Astrocyte (in vitro differentiated cells and primary cell): ENCODE results near the gene SDSL. TPM values are rescaled to one million over a fixed set of nuclear protein-coding genes. Genes with fewer than 3 reads are reported as not detected.

Experiments
- DNase-seq: peaks from one replicate; pipeline ENCODE4 v3.0.0-alpha.2; 2010; ENCODE audit warnings: low read depth
- FAIRE-seq: peaks from 2 replicates; lab custom pipeline; 2011; peaks lifted over from hg19 to GRCh38; lab: Jason Lieb, UNC
- H2AFZ ChIP-seq: 2 replicates; pipeline ENCODE4 v1.6.0; 2012; ENCODE audit warnings: low read depth, low read length, inconsistent platforms
- H3K27ac ChIP-seq: 2 replicates; pipeline ENCODE4 v1.5.1; 2011; ENCODE audit warnings: low read depth, low read length, inconsistent platforms
- H3K27me3 ChIP-seq: 2 replicates; pipeline ENCODE4 v1.6.0; 2011; ENCODE audit warnings: low read length, inconsistent platforms; ENCODE audit not compliant: insufficient read depth
- H3K36me3 ChIP-seq: 2 replicates; pipeline ENCODE4 v1.5.1; 2011; ENCODE audit warnings: low read length, inconsistent platforms; ENCODE audit not compliant: insufficient read depth
- H3K4me1 ChIP-seq: 2 replicates; pipeline ENCODE4 v1.5.1; 2011; ENCODE audit warnings: low read length, inconsistent platforms; ENCODE audit not compliant: insufficient read depth
- H3K4me2 ChIP-seq: 2 replicates; pipeline ENCODE4 v1.6.0; 2012; ENCODE audit warnings: low read length, inconsistent platforms
- H3K4me3 ChIP-seq: 2 replicates; pipeline ENCODE4 v1.5.1; 2011; ENCODE audit warnings: low read depth, mild to moderate bottlenecking, low read length, inconsistent platforms; ENCODE audit not compliant: insufficient read depth
- H3K79me2 ChIP-seq: 2 replicates; pipeline ENCODE4 v1.6.0; 2012; ENCODE audit warnings: mild to moderate bottlenecking, low read length, inconsistent platforms; ENCODE audit not compliant: insufficient read depth
- H3K9ac ChIP-seq: 2 replicates; pipeline ENCODE4 v1.6.0; 2012; ENCODE audit warnings: mild to moderate bottlenecking, low read length, inconsistent platforms
- H3K9me3 ChIP-seq: 2 replicates; pipeline ENCODE4 v1.5.1; 2012; ENCODE audit warnings: low read depth, mild to moderate bottlenecking, low read length, inconsistent platforms; ENCODE audit not compliant: insufficient read depth
- H4K20me1 ChIP-seq: 2 replicates; pipeline ENCODE4 v1.6.0; 2012; ENCODE audit warnings: low read length, inconsistent platforms; ENCODE audit not compliant: insufficient read depth
- H3K27ac Mint-ChIP-seq: one replicate; pipeline ENCODE4 v1.8.0; 2021; ENCODE audit warnings: mild to moderate bottlenecking, mixed read lengths; ENCODE audit not compliant: unreplicated experiment
- H3K27me3 Mint-ChIP-seq: one replicate; pipeline ENCODE4 v1.8.0; 2021; ENCODE audit warnings: low read depth, mixed read lengths; ENCODE audit not compliant: unreplicated experiment
- H3K36me3 Mint-ChIP-seq: one replicate; pipeline ENCODE4 v1.8.0; 2021; ENCODE audit warnings: low read depth, mixed read lengths; ENCODE audit not compliant: unreplicated experiment
- H3K4me1 Mint-ChIP-seq: one replicate; pipeline ENCODE4 v1.8.0; 2021; ENCODE audit warnings: low read depth, mixed read lengths; ENCODE audit not compliant: unreplicated experiment
- H3K4me3 Mint-ChIP-seq: one replicate; pipeline ENCODE4 v1.8.0; 2021; ENCODE audit warnings: mild to moderate bottlenecking, moderate library complexity, mixed read lengths; ENCODE audit not compliant: unreplicated experiment
- H3K9me3 Mint-ChIP-seq: one replicate; pipeline ENCODE4 v1.8.0; 2021; ENCODE audit warnings: mild to moderate bottlenecking, mixed read lengths; ENCODE audit not compliant: unreplicated experiment
- EZH2 ChIP-seq: IDR thresholded peaks from 2 replicates; pipeline ENCODE4 v1.6.1; 2012; ENCODE audit warnings: mild to moderate bottlenecking, low read length, inconsistent platforms; ENCODE audit not compliant: insufficient read depth
- total RNA-seq: library from RNA; stranded (reverse); gene quantifications from 2 replicates; pipeline ENCODE4 v1.2.1, GENCODE V29; 2021
- TF ChIP-seq, protein P1 (sequence below): IDR thresholded peaks from 2 replicates; pipeline ENCODE4 v1.5.1; 2011; ENCODE audit warnings: low read depth, mild to moderate bottlenecking, inconsistent platforms, low read length, moderate library complexity; ENCODE audit not compliant: insufficient read depth

SDSL gene
- total RNA-seq, 1 donor from 2014 or later = 9.5 TPM

DNA sequence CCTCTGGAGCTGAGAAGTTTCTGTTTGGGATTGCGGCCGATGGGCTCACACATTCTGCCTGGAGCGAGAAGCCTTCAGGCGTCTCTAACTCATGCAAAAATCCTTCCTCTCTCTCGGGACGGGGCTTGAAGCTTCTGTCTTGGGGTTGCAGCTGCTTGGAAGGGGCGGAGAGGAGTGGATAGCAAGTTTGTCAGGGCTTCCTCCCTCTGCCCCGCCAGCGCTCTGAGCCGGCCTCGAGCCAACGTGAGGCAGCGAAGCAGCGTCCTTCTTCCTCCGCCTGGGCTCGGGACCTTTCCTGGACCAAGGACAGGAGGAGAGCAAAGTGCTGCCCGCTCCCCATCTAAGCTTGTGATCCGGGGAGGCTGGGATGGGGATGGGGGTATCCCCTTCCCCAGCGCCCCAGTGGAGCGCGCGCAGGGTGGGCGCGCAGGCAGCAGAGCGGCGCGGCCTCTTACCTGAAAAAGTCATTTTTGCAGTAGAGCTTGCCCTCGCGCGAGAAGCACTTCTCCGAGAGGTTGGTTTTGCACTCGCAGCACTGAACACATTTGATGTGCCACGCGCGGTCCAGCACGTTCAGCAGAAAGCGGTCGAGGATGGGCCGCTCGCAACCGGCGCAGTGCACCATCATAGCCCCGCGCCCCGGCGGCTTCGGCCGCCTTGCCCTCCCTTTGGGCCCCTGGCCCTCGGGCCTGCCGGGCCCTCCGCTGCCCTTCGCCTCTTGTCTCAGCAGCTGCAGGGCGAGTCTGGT is 48.9 kb downstream of the SDSL start:
- peak; percentile 88 for TF ChIP-seq EZH2
- TF ChIP-seq, protein P1, sequence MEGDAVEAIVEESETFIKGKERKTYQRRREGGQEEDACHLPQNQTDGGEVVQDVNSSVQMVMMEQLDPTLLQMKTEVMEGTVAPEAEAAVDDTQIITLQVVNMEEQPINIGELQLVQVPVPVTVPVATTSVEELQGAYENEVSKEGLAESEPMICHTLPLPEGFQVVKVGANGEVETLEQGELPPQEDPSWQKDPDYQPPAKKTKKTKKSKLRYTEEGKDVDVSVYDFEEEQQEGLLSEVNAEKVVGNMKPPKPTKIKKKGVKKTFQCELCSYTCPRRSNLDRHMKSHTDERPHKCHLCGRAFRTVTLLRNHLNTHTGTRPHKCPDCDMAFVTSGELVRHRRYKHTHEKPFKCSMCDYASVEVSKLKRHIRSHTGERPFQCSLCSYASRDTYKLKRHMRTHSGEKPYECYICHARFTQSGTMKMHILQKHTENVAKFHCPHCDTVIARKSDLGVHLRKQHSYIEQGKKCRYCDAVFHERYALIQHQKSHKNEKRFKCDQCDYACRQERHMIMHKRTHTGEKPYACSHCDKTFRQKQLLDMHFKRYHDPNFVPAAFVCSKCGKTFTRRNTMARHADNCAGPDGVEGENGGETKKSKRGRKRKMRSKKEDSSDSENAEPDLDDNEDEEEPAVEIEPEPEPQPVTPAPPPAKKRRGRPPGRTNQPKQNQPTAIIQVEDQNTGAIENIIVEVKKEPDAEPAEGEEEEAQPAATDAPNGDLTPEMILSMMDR = no peak
- no peaks in the 10 kb centered on the region for H3K79me2 ChIP-seq
- Mint-ChIP-seq H3K27ac (no peak overlapping the region), H3K4me1 (peaks cover 2% of the 10 kb centered on the region), H3K36me3 (peaks cover 7% of the 10 kb centered on the region), H3K4me3 (no peak overlapping the region), H3K27me3 (peaks cover 77% of the 10 kb centered on the region), H3K9me3 (peaks cover 18% of the 10 kb centered on the region)
- H3K4me1 ChIP-seq = peaks cover 3% of the 10 kb centered on the region
- H3K9ac ChIP-seq = no peak overlapping the region
- DNase-seq = no peak
- no peak for FAIRE-seq
- H3K4me3 ChIP-seq = no peak overlapping the region
- no peaks in the 10 kb centered on the region for H3K36me3 ChIP-seq
- peaks cover 91% of the 10 kb centered on the region for H3K27me3 ChIP-seq
- H3K4me2 ChIP-seq = no peak overlapping the region
- H3K9me3 ChIP-seq = peaks cover 5% of the 10 kb centered on the region
- no peak overlapping the region for H2AFZ ChIP-seq
- H4K20me1 ChIP-seq = peaks cover 13% of the 10 kb centered on the region
- H3K27ac ChIP-seq = no peak overlapping the region

DNA sequence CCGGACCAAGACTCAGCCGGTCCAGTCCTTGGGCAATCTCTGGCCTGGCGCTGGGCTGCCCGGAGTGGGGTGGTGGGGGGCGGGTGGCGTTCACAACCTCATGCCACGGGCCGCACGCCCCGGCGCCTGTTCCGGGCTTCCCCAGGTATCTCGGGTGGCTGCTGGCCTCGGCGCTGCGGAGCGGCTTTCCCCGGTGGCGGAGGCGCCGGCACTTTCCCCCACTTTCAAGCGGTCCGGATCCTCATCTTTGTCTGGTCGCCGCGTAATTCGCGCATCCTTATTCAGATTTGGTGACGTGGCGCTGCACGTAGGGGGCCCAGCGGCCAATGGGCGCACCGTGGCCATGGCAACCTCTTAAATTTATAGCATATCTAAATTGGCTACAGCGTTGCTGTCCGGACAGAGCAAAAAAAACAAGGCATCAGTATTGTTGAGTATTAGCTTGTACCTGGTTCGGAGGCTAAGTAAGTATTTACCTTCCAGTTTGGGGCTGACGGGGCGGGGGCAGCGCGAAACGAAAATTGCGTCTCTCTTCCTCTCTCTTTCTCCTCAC is 49.5 kb downstream of the SDSL start, which contains the start of gene LHX5:
Gene LHX5 (minus strand): TSS at position 253 of the 553 bp plus-strand sequence. CDS start 373 bp downstream, outside the sequence.
- DNase-seq (no peak), FAIRE-seq (no peak)
- Histone ChIP-seq H3K27me3 (peaks cover 87% of the 10 kb centered on the region), H3K4me2 (no peak within 1 kb of the TSS), H3K9me3 (peaks cover 3% of the 10 kb centered on the region), H3K9ac (no peak within 1 kb of the TSS), H4K20me1 (peaks cover 11% of the 10 kb centered on the region), H3K79me2 (no peaks in the 10 kb centered on the region), H3K4me3 (no peak within 1 kb of the TSS), H3K27ac (no peak within 1 kb of the TSS), H3K4me1 (peaks cover 3% of the 10 kb centered on the region), H2AFZ (no peak within 1 kb of the TSS), H3K36me3 (no peaks in the 10 kb centered on the region)
- Mint-ChIP-seq H3K27me3 (peaks cover 72% of the 10 kb centered on the region), H3K9me3 (peaks cover 18% of the 10 kb centered on the region), H3K36me3 (peaks cover 7% of the 10 kb centered on the region), H3K4me1 (peaks cover 2% of the 10 kb centered on the region), H3K27ac (no peak within 1 kb of the TSS), H3K4me3 (peak within 1 kb of the TSS; percentile 57)
- no peak for TF ChIP-seq EZH2
- TF ChIP-seq, protein P1 = no peak
